ENCODE measurements around the gene RAP1GAP. TPM values are rescaled to one million over a fixed set of nuclear protein-coding genes. Genes with fewer than 3 reads are reported as not detected.

The RAP1GAP gene
- total and polyA plus RNA-seq, 2 of the 13 experiments (the other 11 are each of a cell fraction or from before 2014, with no cell fraction given): 11.9 to 37.5 TPM

- TF ChIP-seq KDM2A (CRISPR knock-in tag; IDR thresholded peaks at IDR 0.05; ENCODE audit: borderline replicate concordance, low read depth) (peak; percentile 44; the same call in 1 of the 2 replicates), ZNF781 (CRISPR knock-in tag; IDR thresholded peaks at IDR 0.05; ENCODE audit: borderline replicate concordance, not compliant biosample characterization) (no peak), ZMYM2 (CRISPR knock-in tag; IDR thresholded peaks at IDR 0.05) (no peak), ESRRA (CRISPR knock-in tag; IDR thresholded peaks at IDR 0.05; ENCODE audit: low read depth) (peak; percentile 38; the same call in 1 of the 2 replicates), ZNF629 (CRISPR knock-in tag; conservative IDR thresholded peaks at IDR 0.05) (no peak), STAG1 (CRISPR knock-in tag; IDR thresholded peaks at IDR 0.05) (peak; percentile 68), CBFB (CRISPR knock-in tag; IDR thresholded peaks at IDR 0.05) (no peak), KAT7 (CRISPR knock-in tag; IDR thresholded peaks at IDR 0.05; ENCODE audit: borderline replicate concordance) (no peak), ZFP41 (CRISPR knock-in tag; IDR thresholded peaks at IDR 0.05; ENCODE audit: borderline replicate concordance) (no peak), FUBP1 (CRISPR knock-in tag; IDR thresholded peaks at IDR 0.05; ENCODE audit: borderline replicate concordance) (no peak), ZNF580 (CRISPR knock-in tag; IDR thresholded peaks at IDR 0.05; ENCODE audit: borderline replicate concordance, low read depth) (no peak), CEBPZ (IDR thresholded peaks at IDR 0.05; ENCODE audit: low read length) (no peak), TOE1 (CRISPR knock-in tag; IDR thresholded peaks at IDR 0.05) (no peak), SYNCRIP (IDR thresholded peaks at IDR 0.05; ENCODE audit: insufficient read depth, low read depth, low read length) (no peak), PLRG1 (conservative IDR thresholded peaks at IDR 0.05) (no peak), TBX2 (CRISPR knock-in tag; IDR thresholded peaks at IDR 0.05; ENCODE audit: borderline replicate concordance) (0 out of 2 replicates have a peak, but pooled peaks have one; percentile 24), ZSCAN5A (CRISPR knock-in tag; IDR thresholded peaks at IDR 0.05; ENCODE audit: borderline replicate concordance) (no peak), RFX5 (IDR thresholded peaks at IDR 0.05; ENCODE audit: low read depth, low read length) (no peak), HNRNPLL (IDR thresholded peaks at IDR 0.05; ENCODE audit: low read depth, low read length, poor library complexity, severe bottlenecking) (peak; percentile 14), ZNF225 (CRISPR knock-in tag; IDR thresholded peaks at IDR 0.05) (no peak), CBX2 (IDR thresholded peaks at IDR 0.05; ENCODE audit: low read depth, low read length) (no peak), CBX2 (CRISPR knock-in tag; IDR thresholded peaks at IDR 0.05; ENCODE audit: low read depth) (no peak), MXD4 (CRISPR knock-in tag; IDR thresholded peaks at IDR 0.05) (no peak)
Observed at GRCh38 chr1:21594935-21595897, 73.9 kb downstream of the RAP1GAP start (continued).

Measured in HepG2 (cell line).